ENCODE measurements around the gene VPS37B.
"Not testable (repeated sequence)": the region's sequence is repeated elsewhere in the genome, so short reads cannot be mapped to it uniquely, and the experiment has no call there.

The VPS37B gene

DNA sequence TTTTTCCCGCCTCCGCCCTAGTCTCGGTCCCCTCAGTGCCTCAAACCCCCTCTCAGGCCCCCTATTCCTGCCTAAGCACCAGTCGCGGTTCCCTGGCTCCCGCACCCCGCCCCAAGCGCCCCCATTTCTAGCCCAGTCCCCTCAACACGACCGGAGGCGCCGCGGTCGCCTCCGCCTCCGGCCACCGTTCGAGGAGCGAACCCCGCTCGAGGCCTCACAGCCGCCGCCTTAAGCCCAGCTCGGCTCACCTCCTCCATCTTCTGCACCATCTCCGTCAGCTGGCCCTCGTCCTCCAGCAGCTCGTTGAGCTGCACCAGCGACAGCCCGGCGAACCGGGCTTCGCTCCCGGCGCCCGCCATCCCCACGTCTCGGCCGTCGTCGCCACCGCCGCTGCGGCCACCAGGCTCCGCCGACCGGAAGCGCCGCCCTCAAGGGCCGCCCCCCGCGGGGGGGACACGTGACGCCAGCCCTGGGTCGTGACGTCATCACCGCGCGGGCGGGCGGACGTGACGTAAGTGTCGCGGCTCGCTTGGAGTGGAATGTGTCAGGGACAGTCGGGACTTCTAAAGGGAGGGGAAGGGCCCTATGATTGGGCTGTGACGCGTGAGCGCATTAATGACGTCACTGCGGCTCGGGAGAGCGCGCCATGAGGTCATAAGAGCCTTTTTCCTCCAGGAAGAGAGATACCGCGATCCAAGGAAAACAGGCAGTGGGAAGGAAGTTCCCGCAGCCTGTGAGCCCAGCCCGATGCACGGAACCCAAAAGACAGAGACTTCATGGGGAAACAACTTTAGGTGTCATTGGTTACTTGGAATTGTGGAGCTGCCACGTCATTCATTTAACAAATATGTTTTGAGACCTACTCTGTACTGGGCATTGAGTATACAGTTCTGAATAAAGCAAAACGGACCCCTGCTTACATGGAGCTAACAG lies at the start of gene VPS37B:
VPS37B (minus strand) TSS at position 421 of the 933 bp plus-strand sequence; CDS start at position 359, 62 bp downstream.
- Histone ChIP-seq H3K4me1 (ENCODE audit: control insufficient read depth, low read depth, low read length) (peaks cover 16% of the 10 kb centered on the region), H3K9me3 (ENCODE audit: control insufficient read depth, low read depth, low read length) (no peaks in the 10 kb centered on the region), H3K36me3 (ENCODE audit: control insufficient read depth, low read depth, low read length) (no peaks in the 10 kb centered on the region), H3K4me3 (ENCODE audit: low read length) (peak within 1 kb of the TSS; percentile 72), H3K27me3 (ENCODE audit: control insufficient read depth, insufficient read depth, low read length) (peaks cover 42% of the 10 kb centered on the region), H3K9ac (ENCODE audit: low read length) (peak within 1 kb of the TSS; percentile 67), H3K27ac (ENCODE audit: low read length) (no peak within 1 kb of the TSS)

- Histone ChIP-seq H3K36me3 (ENCODE audit: control insufficient read depth, low read depth, low read length) (no peaks in the 10 kb centered on the region), H3K27ac (ENCODE audit: low read length) (no peak overlapping the region), H3K27me3 (ENCODE audit: control insufficient read depth, insufficient read depth, low read length) (no peaks in the 10 kb centered on the region), H3K4me3 (ENCODE audit: low read length) (no peak overlapping the region), H3K9ac (ENCODE audit: low read length) (no peak overlapping the region), H3K9me3 (ENCODE audit: control insufficient read depth, low read depth, low read length) (no peaks in the 10 kb centered on the region), H3K4me1 (ENCODE audit: control insufficient read depth, low read depth, low read length) (no peaks in the 10 kb centered on the region)
These were observed 49.0 kb upstream of the VPS37B start for GRCh38 chr12:122944605-122945592.

- Histone ChIP-seq H3K9me3 (ENCODE audit: control insufficient read depth, low read depth, low read length) (no peaks in the 10 kb centered on the region), H3K9ac (ENCODE audit: low read length) (no peak overlapping the region), H3K27ac (ENCODE audit: low read length) (no peak overlapping the region), H3K36me3 (ENCODE audit: control insufficient read depth, low read depth, low read length) (no peaks in the 10 kb centered on the region), H3K27me3 (ENCODE audit: control insufficient read depth, insufficient read depth, low read length) (no peaks in the 10 kb centered on the region), H3K4me1 (ENCODE audit: control insufficient read depth, low read depth, low read length) (no peaks in the 10 kb centered on the region), H3K4me3 (ENCODE audit: low read length) (no peak overlapping the region)
These were observed 47.3 kb upstream of the VPS37B start for GRCh38 chr12:122943196-122943595.

GRCh38 chr12:122942637-122943036 lies 46.7 kb upstream of the VPS37B start:
- no peak overlapping the region for H3K4me3 ChIP-seq (ENCODE audit: low read length)
- H3K4me1 ChIP-seq (ENCODE audit: control insufficient read depth, low read depth, low read length): no peaks in the 10 kb centered on the region
- no peak overlapping the region for H3K9ac ChIP-seq (ENCODE audit: low read length)
- H3K27me3 ChIP-seq (ENCODE audit: control insufficient read depth, insufficient read depth, low read length): no peaks in the 10 kb centered on the region
- no peak overlapping the region for H3K27ac ChIP-seq (ENCODE audit: low read length)
- no peaks in the 10 kb centered on the region for H3K9me3 ChIP-seq (ENCODE audit: control insufficient read depth, low read depth, low read length)
- H3K36me3 ChIP-seq (ENCODE audit: control insufficient read depth, low read depth, low read length): no peaks in the 10 kb centered on the region

- H3K27me3 ChIP-seq (ENCODE audit: control insufficient read depth, insufficient read depth, low read length); H3K4me1 ChIP-seq (ENCODE audit: control insufficient read depth, low read depth, low read length); H3K9ac ChIP-seq (ENCODE audit: low read length); H3K9me3 ChIP-seq (ENCODE audit: control insufficient read depth, low read depth, low read length); H3K4me3 ChIP-seq (ENCODE audit: low read length); H3K36me3 ChIP-seq (ENCODE audit: control insufficient read depth, low read depth, low read length); H3K27ac ChIP-seq (ENCODE audit: low read length): not testable (repeated sequence)
These were observed 45.4 kb upstream of the VPS37B start for GRCh38 chr12:122941351-122941750.

- Histone ChIP-seq H3K9ac (ENCODE audit: low read length) (no peak overlapping the region), H3K4me1 (ENCODE audit: control insufficient read depth, low read depth, low read length) (no peaks in the 10 kb centered on the region), H3K4me3 (ENCODE audit: low read length) (no peak overlapping the region), H3K36me3 (ENCODE audit: control insufficient read depth, low read depth, low read length) (no peaks in the 10 kb centered on the region), H3K27me3 (ENCODE audit: control insufficient read depth, insufficient read depth, low read length) (no peaks in the 10 kb centered on the region), H3K27ac (ENCODE audit: low read length) (no peak overlapping the region), H3K9me3 (ENCODE audit: control insufficient read depth, low read depth, low read length) (no peaks in the 10 kb centered on the region)
These were observed 43.2 kb upstream of the VPS37B start for GRCh38 chr12:122939125-122939524.

DNA sequence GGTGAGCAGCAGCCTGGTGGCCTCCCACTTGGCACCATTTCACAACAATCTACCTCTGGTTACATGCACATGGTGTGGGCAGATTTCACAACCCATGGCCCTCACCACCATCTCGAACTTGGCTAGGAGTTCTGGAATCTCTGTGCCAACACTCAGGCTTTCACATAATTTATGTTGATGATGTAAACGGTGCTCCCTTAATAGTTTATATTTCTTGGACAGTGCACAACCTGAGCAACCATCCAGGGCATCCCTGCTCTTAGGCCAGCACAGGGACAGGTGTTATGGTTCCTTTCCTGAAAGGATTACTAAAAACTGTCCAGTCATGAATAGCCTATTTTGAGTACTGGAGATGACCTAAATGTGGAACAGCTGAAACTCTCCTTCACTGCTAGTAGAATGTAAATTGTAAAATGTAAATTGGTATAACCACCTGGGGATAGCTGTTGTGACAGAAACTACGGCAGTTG lies 41.7 kb upstream of the VPS37B start:
- no peaks in the 10 kb centered on the region for H3K27me3 ChIP-seq (ENCODE audit: control insufficient read depth, insufficient read depth, low read length)
- H3K9ac ChIP-seq (ENCODE audit: low read length): no peak overlapping the region
- H3K36me3 ChIP-seq (ENCODE audit: control insufficient read depth, low read depth, low read length): no peaks in the 10 kb centered on the region
- H3K4me3 ChIP-seq (ENCODE audit: low read length): no peak overlapping the region
- H3K9me3 ChIP-seq (ENCODE audit: control insufficient read depth, low read depth, low read length): no peaks in the 10 kb centered on the region
- no peak overlapping the region for H3K27ac ChIP-seq (ENCODE audit: low read length)
- H3K4me1 ChIP-seq (ENCODE audit: control insufficient read depth, low read depth, low read length): no peaks in the 10 kb centered on the region

DNA sequence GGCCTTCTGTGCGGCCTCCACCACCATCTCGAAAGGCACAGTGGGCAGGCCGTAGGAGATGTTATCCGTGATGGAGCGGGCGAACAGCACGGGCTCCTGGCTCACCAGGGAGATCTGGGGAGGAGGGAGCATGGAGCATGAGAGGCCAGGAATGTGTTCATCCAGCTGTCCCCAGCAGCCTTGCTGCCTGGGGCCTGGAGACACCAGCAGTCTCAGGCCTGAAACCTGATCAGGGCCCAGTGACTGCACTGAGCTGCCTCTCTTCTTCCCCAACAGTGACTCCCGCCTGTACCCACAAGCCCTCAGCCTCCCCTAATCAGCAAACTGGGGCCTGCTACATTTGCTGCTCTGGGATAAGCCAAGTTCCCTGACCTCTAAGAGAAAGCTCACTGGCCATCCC lies 39.4 kb upstream of the VPS37B start:
- Histone ChIP-seq H3K9me3 (ENCODE audit: control insufficient read depth, low read depth, low read length) (no peaks in the 10 kb centered on the region), H3K4me1 (ENCODE audit: control insufficient read depth, low read depth, low read length) (no peaks in the 10 kb centered on the region), H3K36me3 (ENCODE audit: control insufficient read depth, low read depth, low read length) (no peaks in the 10 kb centered on the region), H3K27me3 (ENCODE audit: control insufficient read depth, insufficient read depth, low read length) (no peaks in the 10 kb centered on the region), H3K4me3 (ENCODE audit: low read length) (no peak overlapping the region), H3K27ac (ENCODE audit: low read length) (no peak overlapping the region), H3K9ac (ENCODE audit: low read length) (no peak overlapping the region)

DNA sequence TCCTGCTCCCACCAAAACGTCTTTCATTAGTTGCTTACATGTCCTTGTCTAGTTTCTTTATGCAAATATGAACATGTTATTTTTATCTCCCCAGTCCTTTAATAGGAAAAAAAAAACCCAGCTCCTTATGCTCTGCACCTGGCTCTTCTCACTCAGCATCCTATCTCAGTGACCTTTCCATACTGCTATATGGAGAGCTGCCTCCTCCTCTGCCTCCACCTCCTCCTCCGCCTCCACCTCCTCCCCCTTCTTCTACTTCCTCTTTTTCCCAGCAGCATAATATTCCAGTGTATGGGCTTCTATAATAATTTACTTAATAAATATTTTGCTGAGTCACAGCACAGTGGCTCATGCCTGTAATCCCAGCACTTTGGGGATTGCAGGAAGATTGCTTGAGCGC lies 38.8 kb upstream of the VPS37B start:
- H3K9me3 ChIP-seq (ENCODE audit: control insufficient read depth, low read depth, low read length): no peaks in the 10 kb centered on the region
- no peak overlapping the region for H3K4me3 ChIP-seq (ENCODE audit: low read length)
- H3K36me3 ChIP-seq (ENCODE audit: control insufficient read depth, low read depth, low read length): no peaks in the 10 kb centered on the region
- H3K27ac ChIP-seq (ENCODE audit: low read length): no peak overlapping the region
- no peak overlapping the region for H3K9ac ChIP-seq (ENCODE audit: low read length)
- H3K4me1 ChIP-seq (ENCODE audit: control insufficient read depth, low read depth, low read length): no peaks in the 10 kb centered on the region
- H3K27me3 ChIP-seq (ENCODE audit: control insufficient read depth, insufficient read depth, low read length): no peaks in the 10 kb centered on the region

DNA sequence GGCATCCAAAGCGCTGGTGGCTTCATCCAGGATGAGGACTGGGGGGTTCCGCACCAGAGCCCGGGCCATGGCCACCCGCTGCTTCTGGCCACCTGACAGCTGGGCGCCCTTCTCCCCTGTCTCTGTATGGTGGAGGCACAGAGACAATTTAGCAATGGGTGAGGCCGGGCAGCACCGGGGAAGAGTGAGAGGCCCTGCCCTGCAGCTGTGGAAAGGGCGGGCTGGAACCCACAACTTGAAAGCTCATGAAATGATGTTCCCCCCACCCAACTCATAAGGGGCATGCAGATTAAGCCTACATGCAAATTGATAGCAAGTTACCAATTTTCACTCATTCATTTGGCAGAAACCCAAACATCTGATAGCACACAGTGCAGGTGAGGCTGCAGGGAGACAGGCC lies 36.3 kb upstream of the VPS37B start:
- Histone ChIP-seq H3K9me3 (ENCODE audit: control insufficient read depth, low read depth, low read length) (no peaks in the 10 kb centered on the region), H3K4me3 (ENCODE audit: low read length) (no peak overlapping the region), H3K27me3 (ENCODE audit: control insufficient read depth, insufficient read depth, low read length) (no peaks in the 10 kb centered on the region), H3K4me1 (ENCODE audit: control insufficient read depth, low read depth, low read length) (no peaks in the 10 kb centered on the region), H3K36me3 (ENCODE audit: control insufficient read depth, low read depth, low read length) (no peaks in the 10 kb centered on the region), H3K27ac (ENCODE audit: low read length) (no peak overlapping the region), H3K9ac (ENCODE audit: low read length) (no peak overlapping the region)

- no peak overlapping the region for H3K4me3 ChIP-seq (ENCODE audit: low read length)
- H3K36me3 ChIP-seq (ENCODE audit: control insufficient read depth, low read depth, low read length): no peaks in the 10 kb centered on the region
- H3K9me3 ChIP-seq (ENCODE audit: control insufficient read depth, low read depth, low read length): no peaks in the 10 kb centered on the region
- H3K4me1 ChIP-seq (ENCODE audit: control insufficient read depth, low read depth, low read length): no peaks in the 10 kb centered on the region
- no peak overlapping the region for H3K9ac ChIP-seq (ENCODE audit: low read length)
- no peaks in the 10 kb centered on the region for H3K27me3 ChIP-seq (ENCODE audit: control insufficient read depth, insufficient read depth, low read length)
- H3K27ac ChIP-seq (ENCODE audit: low read length): no peak overlapping the region
These were observed 33.9 kb upstream of the VPS37B start for GRCh38 chr12:122929812-122930211.

Data from iPS-18a (cell line).